HepG2 (cell line): ENCODE data around the gene FAM222B. TPM values are rescaled to one million over a fixed set of nuclear protein-coding genes. Genes with fewer than 3 reads are reported as not detected.

Experiments used
- ATF5 ChIP-seq: sonication (generic); formaldehyde crosslinking; IDR thresholded peaks from 2 replicates; pipeline ENCODE4 v1.4.0; 2020; ENCODE audit warnings: mild to moderate bottlenecking, low read depth, missing genetic modification reagents
- CCAR2 ChIP-seq: fragments of 200-400 bp; formaldehyde crosslinking; optimal IDR thresholded peaks from 2 replicates; pipeline ENCODE3; 2018; ENCODE audit warnings: low read depth, mild to moderate bottlenecking, low read length, moderate library complexity
- GTF3A ChIP-seq: sonication (generic); formaldehyde crosslinking; conservative IDR thresholded peaks from 2 replicates; pipeline ENCODE4 v1.4.0; 2020; ENCODE audit warnings: mild to moderate bottlenecking, missing genetic modification reagents
- KLF12 ChIP-seq: sonication (generic); formaldehyde crosslinking; IDR thresholded peaks from 2 replicates; pipeline ENCODE4 v1.4.0; 2020; ENCODE audit warnings: missing genetic modification reagents, borderline replicate concordance
- NPAS2 ChIP-seq: sonication (generic); formaldehyde crosslinking; IDR thresholded peaks from 2 replicates; pipeline ENCODE4 v1.8.0; 2022; ENCODE audit warnings: mild to moderate bottlenecking, missing genetic modification reagents, borderline replicate concordance
- NR2F6 ChIP-seq, 2 experiments: IDR thresholded peaks; 2 replicates each; pipeline ENCODE4 v1.6.1; 2016; ENCODE audit warnings: antibody characterized with exemption in 1 of 2, mild to moderate bottlenecking in 1 of 2
- PAX8 ChIP-seq: sonication (generic); formaldehyde crosslinking; IDR thresholded peaks from 2 replicates; pipeline ENCODE4 v1.8.0; 2022; ENCODE audit warnings: mild to moderate bottlenecking, missing genetic modification reagents, borderline replicate concordance
- PBX3 ChIP-seq: sonication (generic); formaldehyde crosslinking; IDR thresholded peaks from 2 replicates; pipeline ENCODE4 v1.8.1; 2023; ENCODE audit warnings: missing genetic modification reagents, inconsistent platforms, borderline replicate concordance
- PHF21A ChIP-seq: sonication (generic); formaldehyde crosslinking; IDR thresholded peaks from 2 replicates; pipeline ENCODE4 v1.5.0; 2020; ENCODE audit warnings: mild to moderate bottlenecking, missing genetic modification reagents
- TEAD3 ChIP-seq: optimal IDR thresholded peaks from 2 replicates; pipeline ENCODE3; 2016; ENCODE audit warnings: borderline replicate concordance
- THYN1 ChIP-seq: sonication (generic); formaldehyde crosslinking; IDR thresholded peaks from 2 replicates; pipeline ENCODE4 v1.8.1; 2023; ENCODE audit warnings: low read depth, mild to moderate bottlenecking, moderate library complexity, missing genetic modification reagents, borderline replicate concordance
- ZBTB38 ChIP-seq: sonication (generic); formaldehyde crosslinking; IDR thresholded peaks from 2 replicates; pipeline ENCODE4 v1.5.1; 2020; ENCODE audit warnings: mild to moderate bottlenecking, missing genetic modification reagents
- ZC3H4 ChIP-seq: sonication (generic); formaldehyde crosslinking; IDR thresholded peaks from 2 replicates; pipeline ENCODE4 v1.4.0; 2020; ENCODE audit warnings: missing genetic modification reagents, borderline replicate concordance
- ZNF280D ChIP-seq: sonication (generic); formaldehyde crosslinking; IDR thresholded peaks from 2 replicates; pipeline ENCODE4 v1.5.1; 2020; ENCODE audit warnings: mild to moderate bottlenecking, missing genetic modification reagents
- ZNF558 ChIP-seq: sonication (generic); formaldehyde crosslinking; IDR thresholded peaks from 2 replicates; pipeline ENCODE4 v1.9.0; 2022; ENCODE audit warnings: mild to moderate bottlenecking, missing genetic modification reagents, borderline replicate concordance
- ZNF781 ChIP-seq: sonication (generic); formaldehyde crosslinking; IDR thresholded peaks from 2 replicates; pipeline ENCODE4 v1.5.1; 2020; ENCODE audit warnings: borderline replicate concordance, mild to moderate bottlenecking, missing genetic modification reagents; ENCODE audit errors: not compliant biosample characterization
- ZSCAN29 ChIP-seq: sonication (generic); formaldehyde crosslinking; conservative IDR thresholded peaks from 2 replicates; pipeline ENCODE4 v1.4.0; 2020; ENCODE audit warnings: mild to moderate bottlenecking, missing genetic modification reagents
- polyA plus RNA-seq, 8 experiments: library from polyadenylated mRNA; depleted of rRNA in 3 of 8; stranded (reverse) in 7 of 8; unstranded in 1 of 8; fragments of >200 nt; fragmentation: Illumina TruSeq in 4 of 8; extraction: Trizol in 4 of 8; gene quantifications; 2 replicates each; pipeline versions ENCODE4 v1.2.1 to v1.2.3, GENCODE V29; 2011 to 2016; ENCODE audit warnings: low read depth in 4 of 8, missing spikeins in 1 of 8, mixed read lengths in 1 of 8; ENCODE audit not compliant: insufficient read depth in 1 of 8
- total RNA-seq, 5 experiments: library from RNA; depleted of rRNA; stranded (reverse); fragments of >200 nt; fragmentation: Illumina TruSeq; extraction: Trizol; gene quantifications; 2 replicates each; pipeline ENCODE4 v1.2.3, GENCODE V29; 2016; ENCODE audit warnings: low read depth in 1 of 5
- TF ChIP-seq, protein P1 (sequence below): IDR thresholded peaks from 2 replicates; pipeline ENCODE4 v1.6.1; 2016; ENCODE audit warnings: low read depth, borderline replicate concordance
- TF ChIP-seq, protein P2 (sequence below): sonication (generic); formaldehyde crosslinking; IDR thresholded peaks from 2 replicates; pipeline ENCODE4 v1.8.0; 2022; ENCODE audit warnings: missing genetic modification reagents, mild to moderate bottlenecking, inconsistent platforms, borderline replicate concordance
- TF ChIP-seq, protein P3 (sequence below): sonication (generic); formaldehyde crosslinking; IDR thresholded peaks from 2 replicates; pipeline ENCODE4 v1.4.0; 2020; ENCODE audit warnings: missing genetic modification reagents

FAM222B gene
- total and polyA plus RNA-seq, 2 of the 13 experiments (the other 11 are each of a cell fraction or from before 2014, with no cell fraction given): 3.5 to 7.3 TPM

- TF ChIP-seq ZNF781 (CRISPR knock-in tag) (no peak), KLF12 (CRISPR knock-in tag) (no peak), THYN1 (CRISPR knock-in tag) (no peak), CCAR2 (no peak), ZNF280D (CRISPR knock-in tag) (no peak), NR2F6 (IDR thresholded peaks at IDR 0.05) (no peak), NR2F6 (CRISPR knock-in tag; IDR thresholded peaks at IDR 0.05) (peak; percentile 80), ZSCAN29 (CRISPR knock-in tag) (peak; percentile 69; the same call in 1 of the 2 replicates), ZBTB38 (CRISPR knock-in tag) (peak; percentile 22; the same call in 1 of the 2 replicates), ATF5 (no peak), PBX3 (CRISPR knock-in tag) (no peak), ZNF558 (CRISPR knock-in tag) (no peak; the same call in 1 of the 2 replicates), PHF21A (CRISPR knock-in tag) (peak; percentile 90), PAX8 (peak; percentile 14; the same call in 1 of the 2 replicates), NPAS2 (no peak), ZC3H4 (CRISPR knock-in tag) (peak; percentile 87; the same call in 1 of the 2 replicates), TEAD3 (CRISPR knock-in tag) (no peak), GTF3A (CRISPR knock-in tag) (no peak)
- TF ChIP-seq, protein P1, sequence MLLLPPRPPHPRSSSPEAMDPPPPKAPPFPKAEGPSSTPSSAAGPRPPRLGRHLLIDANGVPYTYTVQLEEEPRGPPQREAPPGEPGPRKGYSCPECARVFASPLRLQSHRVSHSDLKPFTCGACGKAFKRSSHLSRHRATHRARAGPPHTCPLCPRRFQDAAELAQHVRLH (CRISPR knock-in tag): peak; percentile 19; the same call in 1 of the 2 replicates
- TF ChIP-seq, protein P2, sequence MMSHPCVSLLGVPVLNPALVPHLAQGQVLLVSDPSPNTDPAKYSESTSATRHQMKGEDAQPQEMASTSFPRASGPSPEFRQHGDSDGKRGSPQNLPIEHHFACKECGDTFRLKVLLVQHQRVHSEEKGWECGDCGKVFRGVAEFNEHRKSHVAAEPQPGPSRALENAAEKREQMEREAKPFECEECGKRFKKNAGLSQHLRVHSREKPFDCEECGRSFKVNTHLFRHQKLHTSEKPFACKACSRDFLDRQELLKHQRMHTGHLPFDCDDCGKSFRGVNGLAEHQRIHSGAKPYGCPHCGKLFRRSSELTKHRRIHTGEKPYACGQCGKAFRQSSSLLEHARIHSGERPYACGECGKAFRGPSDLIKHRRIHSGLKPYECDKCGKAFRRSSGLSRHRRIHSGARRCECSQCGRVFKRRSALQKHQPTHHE: no peak
- TF ChIP-seq, protein P3, sequence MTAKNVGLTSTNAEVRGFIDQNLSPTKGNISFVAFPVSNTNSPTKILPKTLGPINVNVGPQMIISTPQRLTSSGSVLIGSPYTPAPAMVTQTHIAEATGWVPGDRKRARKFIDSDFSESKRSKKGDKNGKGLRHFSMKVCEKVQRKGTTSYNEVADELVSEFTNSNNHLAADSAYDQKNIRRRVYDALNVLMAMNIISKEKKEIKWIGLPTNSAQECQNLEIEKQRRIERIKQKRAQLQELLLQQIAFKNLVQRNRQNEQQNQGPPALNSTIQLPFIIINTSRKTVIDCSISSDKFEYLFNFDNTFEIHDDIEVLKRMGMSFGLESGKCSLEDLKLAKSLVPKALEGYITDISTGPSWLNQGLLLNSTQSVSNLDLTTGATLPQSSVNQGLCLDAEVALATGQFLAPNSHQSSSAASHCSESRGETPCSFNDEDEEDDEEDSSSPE (CRISPR knock-in tag): no peak
These were observed 97.4 kb downstream of the FAM222B start (continued) for GRCh38 chr17:28744972-28745785.
